Measurements from ENCODE around the gene IL22RA2. TPM values are rescaled to one million over a fixed set of nuclear protein-coding genes. Genes with fewer than 3 reads are reported as not detected.

IL22RA2 gene
- polyA plus RNA-seq, 3 donors: not detected

DNA sequence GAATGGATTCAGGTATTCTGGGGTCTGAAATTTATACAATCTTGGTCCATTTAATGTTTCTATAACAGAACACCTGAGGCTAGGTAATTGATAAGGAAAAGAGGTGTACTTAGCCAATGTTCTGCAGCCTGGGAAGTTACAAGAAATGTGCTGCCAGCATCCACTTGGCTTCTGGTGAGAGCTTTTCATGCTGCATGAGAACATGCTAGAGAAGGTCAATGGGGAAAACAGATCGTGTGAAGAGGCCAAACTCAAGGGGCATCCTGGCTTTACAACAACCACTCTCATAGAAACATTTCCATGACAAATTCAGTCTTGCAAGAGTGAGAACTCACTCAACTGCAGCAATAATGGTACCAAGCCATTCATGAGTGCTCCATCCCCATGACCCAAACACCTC is 16.8 kb downstream of the IL22RA2 start:
- peaks cover 2 to 4% (median 4%) of the 10 kb centered on the region in 3 donors for H3K27me3 Mint-ChIP-seq (ENCODE audit: low read depth in 3 of 3)
- TF ChIP-seq, protein P1, sequence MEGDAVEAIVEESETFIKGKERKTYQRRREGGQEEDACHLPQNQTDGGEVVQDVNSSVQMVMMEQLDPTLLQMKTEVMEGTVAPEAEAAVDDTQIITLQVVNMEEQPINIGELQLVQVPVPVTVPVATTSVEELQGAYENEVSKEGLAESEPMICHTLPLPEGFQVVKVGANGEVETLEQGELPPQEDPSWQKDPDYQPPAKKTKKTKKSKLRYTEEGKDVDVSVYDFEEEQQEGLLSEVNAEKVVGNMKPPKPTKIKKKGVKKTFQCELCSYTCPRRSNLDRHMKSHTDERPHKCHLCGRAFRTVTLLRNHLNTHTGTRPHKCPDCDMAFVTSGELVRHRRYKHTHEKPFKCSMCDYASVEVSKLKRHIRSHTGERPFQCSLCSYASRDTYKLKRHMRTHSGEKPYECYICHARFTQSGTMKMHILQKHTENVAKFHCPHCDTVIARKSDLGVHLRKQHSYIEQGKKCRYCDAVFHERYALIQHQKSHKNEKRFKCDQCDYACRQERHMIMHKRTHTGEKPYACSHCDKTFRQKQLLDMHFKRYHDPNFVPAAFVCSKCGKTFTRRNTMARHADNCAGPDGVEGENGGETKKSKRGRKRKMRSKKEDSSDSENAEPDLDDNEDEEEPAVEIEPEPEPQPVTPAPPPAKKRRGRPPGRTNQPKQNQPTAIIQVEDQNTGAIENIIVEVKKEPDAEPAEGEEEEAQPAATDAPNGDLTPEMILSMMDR (IDR thresholded peaks at IDR 0.05): no peak
- Histone ChIP-seq H4K20me1 (ENCODE audit: insufficient read depth, low read length) (no peaks in the 10 kb centered on the region), H3K4me2 (replicated peaks; ENCODE audit: extremely low read depth, low read length, poor library complexity, severe bottlenecking) (no peak overlapping the region), H3K9me3 (replicated peaks in 1 of 2; ENCODE audit: control insufficient read depth in 1 of 2, insufficient read depth in 1 of 2, low read length in 2 of 2) (no peaks in the 10 kb centered on the region), H3K79me2 (ENCODE audit: insufficient read depth, low read length) (no peaks in the 10 kb centered on the region), H2AFZ (ENCODE audit: insufficient read depth, low read depth, low read length, poor library complexity, severe bottlenecking) (no peak overlapping the region), H3K4me3 (replicated peaks in 1 of 3; ENCODE audit: low read depth in 2 of 3, low read length in 3 of 3) (no peak overlapping the region), H3K36me3 (replicated peaks in 1 of 2; ENCODE audit: control insufficient read depth in 1 of 2, insufficient read depth in 2 of 2, low read length in 2 of 2) (no peaks in the 10 kb centered on the region), H3K27me3 (ENCODE audit: control insufficient read depth in 2 of 2, insufficient read depth in 2 of 2, low read length in 2 of 2) (no peaks in the 10 kb centered on the region), H3K9ac (ENCODE audit: insufficient read depth, low read length, poor library complexity, severe bottlenecking) (no peak overlapping the region), H3K4me1 (ENCODE audit: control insufficient read depth in 1 of 2, insufficient read depth in 2 of 2, low read length in 2 of 2) (peaks cover 33 to 54% of the 10 kb centered on the region in 2 donors), H3K27ac (ENCODE audit: low read depth in 1 of 2, low read length in 2 of 2) (no peak overlapping the region)
- DNase-seq: no peak
- H3K36me3 Mint-ChIP-seq: peaks cover 1 to 3% of the 10 kb centered on the region in 2 donors
- intact Hi-C loops (cut with micrococcal nuclease): loop anchor here (5.0 to 10.0 kb wide), 4 partner anchors 48 to 158 kb away; partner anchors contain the start of gene IFNGR1 (in 1 of the 2)
- H3K27ac Mint-ChIP-seq: peak overlapping the region in 3 of 7 donors; percentile 10 to 70 (median 66)
- H3K4me3 Mint-ChIP-seq: no peak overlapping the region
- peaks cover 53% of the 10 kb centered on the region for H3K4me1 Mint-ChIP-seq
- H3K9me3 Mint-ChIP-seq: peaks cover 0 to 1% (median 0%) of the 10 kb centered on the region in 7 donors
- WGBS (ENCODE audit: insufficient coverage): 100% methylated on average over 1 of the region's 1 CpG

DNA sequence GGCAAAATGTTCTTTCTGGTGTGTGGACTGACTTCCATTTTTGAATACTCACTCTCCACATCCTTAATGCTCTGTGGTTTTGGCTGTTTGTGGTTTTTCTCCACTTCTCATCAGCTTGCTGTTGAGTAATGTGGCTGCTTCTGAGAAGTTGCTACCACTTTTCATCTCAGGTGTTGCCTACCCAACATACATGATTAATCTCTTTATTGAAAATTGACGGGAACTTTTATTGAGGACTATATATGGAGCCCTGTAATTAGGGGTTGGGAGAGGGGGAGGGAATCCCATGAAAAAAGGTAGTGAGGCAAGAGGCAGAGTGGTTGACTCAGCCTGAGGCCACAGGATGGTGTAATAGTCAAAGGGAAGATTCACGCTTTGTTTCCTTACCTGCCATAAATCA is 17.6 kb downstream of the IL22RA2 start:
- H3K79me2 ChIP-seq (ENCODE audit: insufficient read depth, low read length): no peaks in the 10 kb centered on the region
- TF ChIP-seq, protein P1 (IDR thresholded peaks at IDR 0.05): no peak
- no peaks in the 10 kb centered on the region for H3K36me3 ChIP-seq (replicated peaks in 1 of 2; ENCODE audit: control insufficient read depth in 1 of 2, insufficient read depth in 2 of 2, low read length in 2 of 2)
- no peaks in the 10 kb centered on the region for H4K20me1 ChIP-seq (ENCODE audit: insufficient read depth, low read length)
- no peaks in the 10 kb centered on the region for H3K9me3 ChIP-seq (replicated peaks in 1 of 2; ENCODE audit: control insufficient read depth in 1 of 2, insufficient read depth in 1 of 2, low read length in 2 of 2)
- H3K4me2 ChIP-seq (replicated peaks; ENCODE audit: extremely low read depth, low read length, poor library complexity, severe bottlenecking): peak overlapping the region; percentile 54
- peak; percentile 70 to 83 (median 81) for DNase-seq
- H3K27ac ChIP-seq (ENCODE audit: low read depth in 1 of 2, low read length in 2 of 2): peak overlapping the region in 1 of 2 donors; percentile 72
- intact Hi-C loops (cut with micrococcal nuclease): loop anchor here (5.0 to 10.0 kb wide), 4 partner anchors 49 to 159 kb away; partner anchors contain the start of gene IFNGR1 (in 1 of the 2)
- peaks cover 0 to 3% (median 0%) of the 10 kb centered on the region in 7 donors for H3K9me3 Mint-ChIP-seq
- H3K4me1 Mint-ChIP-seq: peaks cover 46% of the 10 kb centered on the region
- H3K36me3 Mint-ChIP-seq: peaks cover 1 to 3% of the 10 kb centered on the region in 2 donors
- no peak overlapping the region for H2AFZ ChIP-seq (ENCODE audit: insufficient read depth, low read depth, low read length, poor library complexity, severe bottlenecking)
- H3K27me3 Mint-ChIP-seq (ENCODE audit: low read depth in 3 of 3): peaks cover 2 to 4% (median 4%) of the 10 kb centered on the region in 3 donors
- H3K27ac Mint-ChIP-seq: peak overlapping the region; percentile 86 to 94 (median 91)
- peaks cover 28 to 49% of the 10 kb centered on the region in 2 donors for H3K4me1 ChIP-seq (ENCODE audit: control insufficient read depth in 1 of 2, insufficient read depth in 2 of 2, low read length in 2 of 2)
- peak overlapping the region in 1 of 3 experiments; percentile 44 for H3K4me3 ChIP-seq (replicated peaks in 1 of 3; ENCODE audit: low read depth in 2 of 3, low read length in 3 of 3)
- peak overlapping the region in 1 of 2 donors; percentile 73 for H3K4me3 Mint-ChIP-seq
- H3K9ac ChIP-seq (ENCODE audit: insufficient read depth, low read length, poor library complexity, severe bottlenecking): no peak overlapping the region
- no CpG with 5 or more reads among the region's 2 CpGs for WGBS (ENCODE audit: insufficient coverage)
- no peaks in the 10 kb centered on the region for H3K27me3 ChIP-seq (ENCODE audit: control insufficient read depth in 2 of 2, insufficient read depth in 2 of 2, low read length in 2 of 2)

Measured in CD14-positive monocyte (primary cell).